ENCODE measurements around the gene ERMN.

DNA sequence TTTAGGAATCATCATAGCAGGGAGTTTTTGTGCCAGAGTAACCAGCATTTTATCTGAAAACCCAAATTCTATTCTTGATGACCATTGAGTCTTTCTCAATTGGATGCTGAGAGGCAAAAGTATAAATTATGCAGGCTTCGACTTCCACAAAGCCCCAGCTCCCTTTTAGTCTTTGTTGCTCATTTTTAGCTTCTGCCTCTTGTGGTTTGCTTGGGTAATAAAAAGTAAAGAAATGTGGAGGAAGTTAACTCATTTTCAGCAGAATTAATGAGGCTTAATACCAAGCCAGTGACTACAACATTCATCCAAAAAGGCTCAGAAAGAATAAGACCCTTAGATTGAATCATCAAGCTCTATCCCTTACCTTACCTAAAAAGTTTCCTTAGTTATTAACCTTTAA, 18.6 kb downstream of the ERMN start:
- TF ChIP-seq, protein P1, sequence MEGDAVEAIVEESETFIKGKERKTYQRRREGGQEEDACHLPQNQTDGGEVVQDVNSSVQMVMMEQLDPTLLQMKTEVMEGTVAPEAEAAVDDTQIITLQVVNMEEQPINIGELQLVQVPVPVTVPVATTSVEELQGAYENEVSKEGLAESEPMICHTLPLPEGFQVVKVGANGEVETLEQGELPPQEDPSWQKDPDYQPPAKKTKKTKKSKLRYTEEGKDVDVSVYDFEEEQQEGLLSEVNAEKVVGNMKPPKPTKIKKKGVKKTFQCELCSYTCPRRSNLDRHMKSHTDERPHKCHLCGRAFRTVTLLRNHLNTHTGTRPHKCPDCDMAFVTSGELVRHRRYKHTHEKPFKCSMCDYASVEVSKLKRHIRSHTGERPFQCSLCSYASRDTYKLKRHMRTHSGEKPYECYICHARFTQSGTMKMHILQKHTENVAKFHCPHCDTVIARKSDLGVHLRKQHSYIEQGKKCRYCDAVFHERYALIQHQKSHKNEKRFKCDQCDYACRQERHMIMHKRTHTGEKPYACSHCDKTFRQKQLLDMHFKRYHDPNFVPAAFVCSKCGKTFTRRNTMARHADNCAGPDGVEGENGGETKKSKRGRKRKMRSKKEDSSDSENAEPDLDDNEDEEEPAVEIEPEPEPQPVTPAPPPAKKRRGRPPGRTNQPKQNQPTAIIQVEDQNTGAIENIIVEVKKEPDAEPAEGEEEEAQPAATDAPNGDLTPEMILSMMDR (IDR thresholded peaks at IDR 0.05), result no peak
- no peak for TF ChIP-seq POLR2A (IDR thresholded peaks at IDR 0.05)
- no peak for TF ChIP-seq POLR2AphosphoS5 (IDR thresholded peaks at IDR 0.05)
